ENCODE measurements around the gene GRAP. TPM values are rescaled to one million over a fixed set of nuclear protein-coding genes. Genes with fewer than 3 reads are reported as not detected.
A peak's percentile ranks its signal among the peaks of the same experiment; 100 is the strongest.

Gene GRAP
- total and polyA plus RNA-seq, 7 donors = 0.71 to 2.2 (median 1.7) TPM

- no peaks in the 10 kb centered on the region for H3K9me3 ChIP-seq
- intact Hi-C loops (cut with DNase I) = loop anchor here in 1 of 2 donors (2.0 kb wide), 1 partner anchor 23 kb away; no protein-coding TSS in a partner anchor
- TF ChIP-seq CTCF (IDR thresholded peaks at IDR 0.05) = no peak
- H3K4me3 ChIP-seq = peak overlapping the region; percentile 73
- H3K27ac ChIP-seq = peak overlapping the region; percentile 53
- WGBS, 3 donors = 26 to 41% (median 41%) methylated on average over 60 to 73 of the region's 73 CpGs
- H3K27me3 ChIP-seq (ENCODE audit: insufficient read depth in 3 of 3, low read length in 2 of 3) = peaks cover 0 to 6% (median 3%) of the 10 kb centered on the region in 3 donors
- ATAC-seq = peak; percentile 7 to 23 (median 16)
- H3K36me3 ChIP-seq (ENCODE audit: insufficient read depth in 1 of 2, low read depth in 1 of 2) = no peaks in the 10 kb centered on the region
- DNase-seq = peak in 1 of 2 donors; percentile 33
- no peaks in the 10 kb centered on the region for H3K4me1 ChIP-seq
These were observed 43.0 kb downstream of the GRAP start for GRCh38 chr17:19003543-19004420.

DNA sequence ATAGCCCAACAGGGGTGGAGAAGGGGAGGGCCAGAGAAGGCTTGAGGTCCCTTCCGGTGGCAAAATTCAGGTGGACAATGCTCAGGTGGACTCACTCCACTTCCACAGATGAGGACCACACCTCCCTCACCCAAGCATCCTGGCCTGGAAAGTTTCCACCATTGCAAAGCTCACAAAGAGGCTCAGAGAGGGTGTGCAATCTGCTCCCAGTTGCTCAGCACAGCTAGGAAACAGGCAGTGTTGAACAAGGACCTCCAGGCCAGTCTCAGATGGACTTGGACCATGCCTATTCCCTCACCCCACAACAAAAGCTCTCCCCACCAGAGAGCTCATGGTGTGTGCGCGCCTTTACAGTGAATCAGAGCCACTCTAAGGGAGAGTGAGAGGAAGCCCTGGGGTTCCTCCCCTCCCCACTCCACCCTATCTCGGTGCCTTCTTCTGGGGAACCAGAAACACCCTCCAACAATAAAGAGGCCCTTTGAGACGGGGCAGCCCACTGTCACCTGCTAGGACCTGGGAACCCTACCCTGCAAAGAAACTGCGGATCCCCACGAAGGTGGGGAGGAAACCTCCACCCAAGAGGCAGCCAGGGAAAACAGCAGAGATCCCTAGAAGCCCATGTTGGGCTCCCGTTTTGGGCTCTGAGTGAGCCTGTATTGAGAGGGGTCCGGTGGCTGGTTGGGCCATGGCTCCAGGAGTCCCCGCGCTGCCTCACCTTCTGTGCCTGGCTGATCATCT is 43.8 kb downstream of the GRAP start:
- Histone ChIP-seq H3K4me1 (no peaks in the 10 kb centered on the region), H3K27ac (no peak overlapping the region)
- WGBS, 3 donors = 86 to 90% (median 88%) methylated on average over 9 to 11 of the region's 11 CpGs

GRCh38 chr17:19001907-19002590 is 44.7 kb downstream of the GRAP start:
- H3K9me3 ChIP-seq = no peaks in the 10 kb centered on the region
- H3K4me3 ChIP-seq = no peak overlapping the region
- no peak overlapping the region for H3K27ac ChIP-seq
- intact Hi-C loops (cut with DNase I) = no loop called here
- H3K27me3 ChIP-seq (ENCODE audit: insufficient read depth in 3 of 3, low read length in 2 of 3) = peaks cover 0 to 6% (median 3%) of the 10 kb centered on the region in 3 donors
- no peaks in the 10 kb centered on the region for H3K36me3 ChIP-seq (ENCODE audit: insufficient read depth in 1 of 2, low read depth in 1 of 2)
- H3K4me1 ChIP-seq = no peaks in the 10 kb centered on the region
- 73 to 86% (median 74%) methylated on average over 7 of the region's 7 CpGs for WGBS, 3 donors
- DNase-seq (no peak), ATAC-seq (no peak)
- no peak for TF ChIP-seq CTCF (IDR thresholded peaks at IDR 0.05)

More for the DNA sequence above, 43.8 kb downstream of the GRAP start:
- intact Hi-C loops (cut with DNase I) = no loop called here
- Histone ChIP-seq H3K27me3 (ENCODE audit: insufficient read depth in 3 of 3, low read length in 2 of 3) (peaks cover 0 to 6% (median 3%) of the 10 kb centered on the region in 3 donors), H3K9me3 (no peaks in the 10 kb centered on the region), H3K4me3 (no peak overlapping the region), H3K36me3 (ENCODE audit: insufficient read depth in 1 of 2, low read depth in 1 of 2) (no peaks in the 10 kb centered on the region)
- DNase-seq = no peak
- no peak for ATAC-seq
- no peak for TF ChIP-seq CTCF (IDR thresholded peaks at IDR 0.05)

DNA sequence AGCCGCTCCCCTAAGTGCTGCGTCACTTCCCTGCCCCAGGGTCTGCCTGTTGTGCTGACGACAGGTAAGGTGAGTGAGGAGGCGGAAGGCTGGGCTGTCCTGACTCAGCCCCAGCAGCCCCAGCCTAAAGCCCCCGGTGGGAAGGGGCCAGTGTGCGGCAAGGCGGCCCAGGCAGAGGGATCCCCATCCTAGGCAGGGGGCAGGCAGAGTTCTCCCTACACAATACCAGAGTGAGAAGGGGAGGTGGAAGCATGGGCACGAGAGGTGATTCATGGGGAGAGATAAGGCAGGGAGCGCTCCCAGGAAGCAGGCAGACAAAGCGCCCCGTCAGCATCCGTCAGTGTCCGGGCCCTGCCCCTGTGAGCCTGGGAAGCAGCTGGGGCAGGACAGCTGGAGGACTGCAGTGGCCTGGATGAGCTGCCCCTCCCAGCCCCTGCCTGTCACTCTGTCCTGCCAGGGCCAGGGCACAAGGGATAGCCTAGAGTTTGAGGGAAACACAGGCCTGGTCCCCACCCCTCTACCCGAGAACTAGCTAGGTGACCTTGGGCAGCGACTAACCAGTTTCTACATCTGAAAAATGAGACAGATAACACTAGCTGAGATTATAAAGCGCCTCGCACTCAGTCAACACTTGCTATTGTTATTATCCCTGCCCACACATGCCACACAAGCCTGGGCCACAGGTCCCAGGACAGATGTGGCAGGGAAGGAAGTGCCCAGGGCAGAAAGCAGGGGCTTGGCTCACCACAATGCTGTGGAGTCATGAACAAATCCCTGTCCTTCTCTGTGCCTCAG is 46.0 kb downstream of the GRAP start:
- no peak overlapping the region for H3K27ac ChIP-seq
- ATAC-seq = peak in 2 of 4 donors; percentile 16 to 22
- 79 to 85% (median 80%) methylated on average over 17 of the region's 17 CpGs for WGBS, 3 donors

More for the DNA sequence above, 46.0 kb downstream of the GRAP start:
- peaks cover 6% of the 10 kb centered on the region for H3K9me3 ChIP-seq
- peak in 1 of 2 donors; percentile 38 for DNase-seq
- intact Hi-C loops (cut with DNase I) = no loop called here
- no peaks in the 10 kb centered on the region for H3K4me1 ChIP-seq
- peaks cover 0 to 6% (median 3%) of the 10 kb centered on the region in 3 donors for H3K27me3 ChIP-seq (ENCODE audit: insufficient read depth in 3 of 3, low read length in 2 of 3)
- TF ChIP-seq CTCF (IDR thresholded peaks at IDR 0.05) = no peak
- H3K4me3 ChIP-seq = no peak overlapping the region
- H3K36me3 ChIP-seq (ENCODE audit: insufficient read depth in 1 of 2, low read depth in 1 of 2) = no peaks in the 10 kb centered on the region
